Aorta (tissue), 4 donors: ENCODE results near the gene CIITA. TPM values are rescaled to one million over a fixed set of nuclear protein-coding genes. Genes with fewer than 3 reads are reported as not detected.

Experiments
- polyA plus RNA-seq, 2 donors: library from polyadenylated mRNA; stranded (reverse); fragments of 200-250 nt; gene quantifications; one replicate each; pipeline ENCODE4 v1.2.3, GENCODE V29; 2013
- total RNA-seq, 2 donors: library from RNA; stranded (reverse); fragmentation: NEBNext Ultra II Directional; extraction: Animal tissue kit (Norgen Biotek cat#: 25700); gene quantifications; one replicate each; pipeline ENCODE4 v1.2.1, GENCODE V29; 2021
- donor health status: healthy with polysubstance abuse.
- donor health status: Bipolar disorder and iron deficiency.
- donor health status: DM: no; HTN: no; CAD: no.
- donor health status: DM: yes; HTN: yes; CAD: no.

The CIITA gene
- total and polyA plus RNA-seq, 4 donors, result 2.0 to 104 (median 11.0) TPM

Other genes starting within 250 kb of the CIITA start
- under 1 TPM; 0.29 to 0.39 TPM for gene TEKT5, start 182.3 kb upstream of the CIITA start, total RNA-seq
- gene TEKT5, start 182.3 kb upstream of the CIITA start, polyA plus RNA-seq, result 1 to 10 TPM in 1 of 2 donors, not detected in 1; 2.9 TPM
- gene NUBP1, start 133.4 kb upstream of the CIITA start, total RNA-seq, result 10 to 100 TPM; 31.3 TPM
- 10 to 100 TPM; 29.6 to 37.2 TPM for gene NUBP1, start 133.4 kb upstream of the CIITA start, polyA plus RNA-seq
- gene TVP23A, start 58.4 kb upstream of the CIITA start, total RNA-seq, result 1 to 10 TPM in 1 of 2 donors, under 1 TPM in 1; 0.58 to 5.6 TPM
- under 1 TPM in 1 of 2 donors, not detected in 1; 0.51 TPM for gene TVP23A, start 58.4 kb upstream of the CIITA start, polyA plus RNA-seq
- gene DEXI, start 65.3 kb downstream of the CIITA start, total RNA-seq, result 10 to 100 TPM; 41.4 to 42.3 TPM
- 10 to 100 TPM; 46.6 to 60.1 TPM for gene DEXI, start 65.3 kb downstream of the CIITA start, polyA plus RNA-seq
- gene CLEC16A, start 67.4 kb downstream of the CIITA start, total RNA-seq, result 10 to 100 TPM; 27.1 to 28.8 TPM
- gene CLEC16A, start 67.4 kb downstream of the CIITA start, polyA plus RNA-seq, result 10 to 100 TPM in 1 of 2 donors, 1 to 10 TPM in 1; 5.9 to 10.9 TPM